Tibial nerve (tissue), 4 donors: ENCODE data around the gene AKR1C2.
"Not testable (repeated sequence)": the region's sequence is repeated elsewhere in the genome, so short reads cannot be mapped to it uniquely, and the experiment has no call there.

Experiments
- EP300 ChIP-seq, 2 donors: sonication (generic); formaldehyde crosslinking; IDR thresholded peaks; one replicate each; pipeline ENCODE4 v1.6.1; 2017; ENCODE audit warnings: antibody characterized with exemption in 2 of 2, mild to moderate bottlenecking in 1 of 2
- POLR2A ChIP-seq, 2 donors: fragments of 450-650 bp; IDR thresholded peaks; one replicate each; pipeline ENCODE4 v1.6.1; 2017; ENCODE audit warnings: antibody characterized with exemption in 2 of 2, mild to moderate bottlenecking in 2 of 2, moderate library complexity in 2 of 2
- TF ChIP-seq, protein P1 (sequence below), 5 experiments: fragments of 200-600 bp in 3 of 5; fragments of 450-650 bp in 2 of 5; sonication (generic) in 3 of 5; IDR thresholded peaks; one replicate each; pipeline ENCODE4 v1.5.1; 2016 to 2019; ENCODE audit warnings: antibody characterized with exemption in 5 of 5, mild to moderate bottlenecking in 3 of 5, moderate library complexity in 2 of 5

DNA sequence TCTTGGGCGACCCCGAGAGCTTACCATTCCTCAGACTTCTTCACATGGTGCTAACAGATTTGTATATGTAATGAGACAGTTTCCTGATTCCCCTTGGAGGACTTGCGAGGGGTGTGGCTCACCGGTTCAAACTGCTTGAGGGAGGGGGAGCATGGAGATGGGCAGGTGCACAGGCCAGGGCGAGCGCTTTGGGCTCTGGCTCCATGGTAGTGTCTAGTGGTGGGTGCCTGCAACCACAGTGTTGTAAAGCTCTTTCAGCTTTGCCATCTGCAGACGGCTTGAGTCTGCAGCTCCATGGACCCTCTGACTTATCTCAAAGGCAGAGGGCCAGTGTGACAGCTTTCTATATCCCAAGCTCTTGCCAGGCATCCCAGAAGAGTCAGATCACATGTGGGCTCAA is 47.6 kb downstream of the AKR1C2 start:
- TF ChIP-seq POLR2A, EP300 (IDR thresholded peaks at IDR 0.05): not testable (repeated sequence)
- TF ChIP-seq, protein P1, sequence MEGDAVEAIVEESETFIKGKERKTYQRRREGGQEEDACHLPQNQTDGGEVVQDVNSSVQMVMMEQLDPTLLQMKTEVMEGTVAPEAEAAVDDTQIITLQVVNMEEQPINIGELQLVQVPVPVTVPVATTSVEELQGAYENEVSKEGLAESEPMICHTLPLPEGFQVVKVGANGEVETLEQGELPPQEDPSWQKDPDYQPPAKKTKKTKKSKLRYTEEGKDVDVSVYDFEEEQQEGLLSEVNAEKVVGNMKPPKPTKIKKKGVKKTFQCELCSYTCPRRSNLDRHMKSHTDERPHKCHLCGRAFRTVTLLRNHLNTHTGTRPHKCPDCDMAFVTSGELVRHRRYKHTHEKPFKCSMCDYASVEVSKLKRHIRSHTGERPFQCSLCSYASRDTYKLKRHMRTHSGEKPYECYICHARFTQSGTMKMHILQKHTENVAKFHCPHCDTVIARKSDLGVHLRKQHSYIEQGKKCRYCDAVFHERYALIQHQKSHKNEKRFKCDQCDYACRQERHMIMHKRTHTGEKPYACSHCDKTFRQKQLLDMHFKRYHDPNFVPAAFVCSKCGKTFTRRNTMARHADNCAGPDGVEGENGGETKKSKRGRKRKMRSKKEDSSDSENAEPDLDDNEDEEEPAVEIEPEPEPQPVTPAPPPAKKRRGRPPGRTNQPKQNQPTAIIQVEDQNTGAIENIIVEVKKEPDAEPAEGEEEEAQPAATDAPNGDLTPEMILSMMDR (IDR thresholded peaks at IDR 0.05) = not testable (repeated sequence)
